Ascending aorta (tissue), 2 donors: ENCODE data around the gene DKK3. TPM values are rescaled to one million over a fixed set of nuclear protein-coding genes. Genes with fewer than 3 reads are reported as not detected.

Source experiments
- DNase-seq, 2 donors: peaks; one replicate each; pipeline ENCODE4 v3.0.0-alpha.2; 2019; ENCODE audit warnings: low spot score in 2 of 2
- H3K27ac ChIP-seq, 2 donors: fragments of 200-600 bp; sonication (generic); one replicate each; pipeline ENCODE4 v1.5.1; 2016 to 2017; ENCODE audit warnings: mild to moderate bottlenecking in 1 of 2
- H3K27me3 ChIP-seq: fragments of 200-600 bp; sonication (generic); one replicate; pipeline ENCODE4 v1.5.1; 2017
- H3K36me3 ChIP-seq, 2 donors: fragments of 200-600 bp; sonication (generic); one replicate each; pipeline ENCODE4 v1.5.1; 2016
- H3K4me1 ChIP-seq, 2 donors: fragments of 200-600 bp; sonication (generic); one replicate each; pipeline ENCODE4 v1.5.1; 2016 to 2017; ENCODE audit warnings: mild to moderate bottlenecking in 1 of 2
- H3K4me3 ChIP-seq, 2 donors: fragments of 200-600 bp; sonication (generic); one replicate each; pipeline ENCODE4 v1.5.1; 2016 to 2017; ENCODE audit warnings: mild to moderate bottlenecking in 1 of 2
- H3K9me3 ChIP-seq, 2 donors: fragments of 200-600 bp; sonication (generic); one replicate each; pipeline ENCODE4 v1.5.1; 2016
- intact Hi-C: fragments of 100-400 bp; cut with DNase I; formaldehyde crosslinking; loops from one replicate; pipeline ENCODE4 v1.15.1; 2023
- total RNA-seq: library from RNA; depleted of rRNA; stranded (reverse); fragments of >200 nt; gene quantifications from one replicate; pipeline ENCODE4 v1.1.0, GENCODE V29; 2016
- TF ChIP-seq, protein P1 (sequence below), 3 experiments: fragments of 200-600 bp in 2 of 3; fragments of 450-650 bp in 1 of 3; sonication (generic) in 2 of 3; IDR thresholded peaks; one replicate each; pipeline ENCODE4 v1.5.1; 2016 to 2019; ENCODE audit warnings: antibody characterized with exemption in 3 of 3, mild to moderate bottlenecking in 1 of 3, moderate library complexity in 1 of 3

Gene DKK3
- total RNA-seq, 1 donor from 2014 or later: 433 TPM

DNA sequence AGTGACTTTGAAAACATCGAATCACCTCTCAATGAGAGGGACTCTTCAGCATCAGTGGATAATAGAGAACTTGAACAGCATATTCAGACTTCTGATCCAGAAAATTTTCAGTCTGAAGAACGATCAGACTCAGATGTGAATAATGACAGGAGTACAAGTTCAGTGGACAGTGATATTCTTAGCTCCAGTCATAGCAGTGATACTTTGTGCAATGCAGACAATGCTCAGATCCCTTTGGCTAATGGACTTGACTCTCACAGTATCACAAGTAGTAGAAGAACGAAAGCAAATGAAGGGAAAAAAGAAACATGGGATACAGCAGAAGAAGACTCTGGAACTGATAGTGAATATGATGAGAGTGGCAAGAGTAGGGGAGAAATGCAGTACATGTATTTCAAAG lies 65.8 kb downstream of the DKK3 start:
- no peak overlapping the region for H3K27ac ChIP-seq
- H3K9me3 ChIP-seq: no peaks in the 10 kb centered on the region
- no peak overlapping the region for H3K4me3 ChIP-seq
- no peak for DNase-seq
- no peaks in the 10 kb centered on the region for H3K4me1 ChIP-seq
- peaks cover 31 to 38% of the 10 kb centered on the region in 2 donors for H3K36me3 ChIP-seq
- TF ChIP-seq, protein P1, sequence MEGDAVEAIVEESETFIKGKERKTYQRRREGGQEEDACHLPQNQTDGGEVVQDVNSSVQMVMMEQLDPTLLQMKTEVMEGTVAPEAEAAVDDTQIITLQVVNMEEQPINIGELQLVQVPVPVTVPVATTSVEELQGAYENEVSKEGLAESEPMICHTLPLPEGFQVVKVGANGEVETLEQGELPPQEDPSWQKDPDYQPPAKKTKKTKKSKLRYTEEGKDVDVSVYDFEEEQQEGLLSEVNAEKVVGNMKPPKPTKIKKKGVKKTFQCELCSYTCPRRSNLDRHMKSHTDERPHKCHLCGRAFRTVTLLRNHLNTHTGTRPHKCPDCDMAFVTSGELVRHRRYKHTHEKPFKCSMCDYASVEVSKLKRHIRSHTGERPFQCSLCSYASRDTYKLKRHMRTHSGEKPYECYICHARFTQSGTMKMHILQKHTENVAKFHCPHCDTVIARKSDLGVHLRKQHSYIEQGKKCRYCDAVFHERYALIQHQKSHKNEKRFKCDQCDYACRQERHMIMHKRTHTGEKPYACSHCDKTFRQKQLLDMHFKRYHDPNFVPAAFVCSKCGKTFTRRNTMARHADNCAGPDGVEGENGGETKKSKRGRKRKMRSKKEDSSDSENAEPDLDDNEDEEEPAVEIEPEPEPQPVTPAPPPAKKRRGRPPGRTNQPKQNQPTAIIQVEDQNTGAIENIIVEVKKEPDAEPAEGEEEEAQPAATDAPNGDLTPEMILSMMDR (IDR thresholded peaks at IDR 0.05): no peak
- H3K27me3 ChIP-seq: no peaks in the 10 kb centered on the region
- intact Hi-C loops: no loop called here

- Histone ChIP-seq H3K36me3 (peaks cover 35 to 39% of the 10 kb centered on the region in 2 donors), H3K27me3 (no peaks in the 10 kb centered on the region), H3K27ac (no peak overlapping the region), H3K4me1 (no peaks in the 10 kb centered on the region), H3K9me3 (no peaks in the 10 kb centered on the region), H3K4me3 (no peak overlapping the region)
- DNase-seq: no peak
- TF ChIP-seq, protein P1 (IDR thresholded peaks at IDR 0.05): no peak
- intact Hi-C loops: no loop called here
Measured at GRCh38 chr11:11940551-11940950, 67.9 kb downstream of the DKK3 start.

GRCh38 chr11:11937957-11938356 lies 70.5 kb downstream of the DKK3 start:
- Histone ChIP-seq H3K4me1 (no peaks in the 10 kb centered on the region), H3K4me3 (no peak overlapping the region), H3K9me3 (no peaks in the 10 kb centered on the region), H3K36me3 (peaks cover 39 to 49% of the 10 kb centered on the region in 2 donors), H3K27me3 (no peaks in the 10 kb centered on the region), H3K27ac (no peak overlapping the region)
- TF ChIP-seq, protein P1 (IDR thresholded peaks at IDR 0.05): no peak
- intact Hi-C loops: no loop called here
- DNase-seq: no peak

GRCh38 chr11:11937433-11937832 lies 71.0 kb downstream of the DKK3 start:
- TF ChIP-seq, protein P1 (IDR thresholded peaks at IDR 0.05): no peak
- Histone ChIP-seq H3K4me1 (no peaks in the 10 kb centered on the region), H3K4me3 (no peak overlapping the region), H3K27ac (no peak overlapping the region), H3K36me3 (peaks cover 37 to 47% of the 10 kb centered on the region in 2 donors), H3K27me3 (no peaks in the 10 kb centered on the region), H3K9me3 (no peaks in the 10 kb centered on the region)
- no peak for DNase-seq
- intact Hi-C loops: no loop called here

GRCh38 chr11:11935536-11935935 lies 72.9 kb downstream of the DKK3 start:
- TF ChIP-seq, protein P1 (IDR thresholded peaks at IDR 0.05): no peak
- H3K9me3 ChIP-seq: no peaks in the 10 kb centered on the region
- no peak for DNase-seq
- no peaks in the 10 kb centered on the region for H3K4me1 ChIP-seq
- intact Hi-C loops: no loop called here
- H3K27ac ChIP-seq: no peak overlapping the region
- no peaks in the 10 kb centered on the region for H3K27me3 ChIP-seq
- peaks cover 29 to 48% of the 10 kb centered on the region in 2 donors for H3K36me3 ChIP-seq
- H3K4me3 ChIP-seq: no peak overlapping the region
